Cardiac septum (tissue), 1 donor: ENCODE measurements around the gene PLD4. TPM values are rescaled to one million over a fixed set of nuclear protein-coding genes. Genes with fewer than 3 reads are reported as not detected.
"Not testable (repeated sequence)": the region's sequence is repeated elsewhere in the genome, so short reads cannot be mapped to it uniquely, and the experiment has no call there.

Experiments
- DNase-seq: peaks from one replicate; pipeline ENCODE4 v3.0.0-alpha.2; 2020; ENCODE audit warnings: low spot score
- intact Hi-C: fragments of 100-400 bp; cut with DNase I; formaldehyde crosslinking; loops from one replicate; pipeline ENCODE4 v1.14.0; 2022
- total RNA-seq: library from RNA; stranded (reverse); fragmentation: NEBNext Ultra II Directional; extraction: Animal tissue kit (Norgen Biotek cat#: 25700); gene quantifications from one replicate; pipeline ENCODE4 v1.2.1, GENCODE V29; 2021
- donor health status: DM: no; HTN: no; CAD: no.

PLD4 gene
- total RNA-seq, 1 donor from 2014 or later: 0.51 TPM

GRCh38 chr14:104948736-104949031, 24.0 kb downstream of the PLD4 start:
- intact Hi-C loops: no loop called here
- DNase-seq: no peak

GRCh38 chr14:104949406-104949955, 24.8 kb downstream of the PLD4 start:
- DNase-seq, intact Hi-C loops: not testable (repeated sequence)

- no peak for DNase-seq
- intact Hi-C loops: no loop called here
These were observed 25.3 kb downstream of the PLD4 start for GRCh38 chr14:104950021-104950420.

- DNase-seq, intact Hi-C loops: not testable (repeated sequence)
These were observed 26.0 kb downstream of the PLD4 start for GRCh38 chr14:104950701-104951100.

- intact Hi-C loops, DNase-seq: not testable (repeated sequence)
These were observed 27.4 kb downstream of the PLD4 start for GRCh38 chr14:104951863-104952657.

GRCh38 chr14:104953097-104953496, 28.4 kb downstream of the PLD4 start:
- DNase-seq: no peak
- intact Hi-C loops: no loop called here

- DNase-seq: no peak
- intact Hi-C loops: no loop called here
These were observed 29.4 kb downstream of the PLD4 start for GRCh38 chr14:104953896-104954656.

GRCh38 chr14:104954746-104955395, 30.2 kb downstream of the PLD4 start:
- no peak for DNase-seq
- intact Hi-C loops: no loop called here

GRCh38 chr14:104955396-104955770, 30.7 kb downstream of the PLD4 start:
- DNase-seq: no peak
- intact Hi-C loops: no loop called here

GRCh38 chr14:104956290-104956890, 31.7 kb downstream of the PLD4 start:
- intact Hi-C loops: no loop called here
- DNase-seq: no peak

- DNase-seq: no peak
- intact Hi-C loops: no loop called here
These were observed 32.8 kb downstream of the PLD4 start for GRCh38 chr14:104957146-104958113.

- DNase-seq: no peak
- intact Hi-C loops: no loop called here
These were observed 39.9 kb downstream of the PLD4 start for GRCh38 chr14:104964546-104964945.

- DNase-seq: no peak
- intact Hi-C loops: loop anchor here (5.0 kb wide), 1 partner anchor 33 kb away; no protein-coding TSS in a partner anchor
These were observed 41.0 kb downstream of the PLD4 start for GRCh38 chr14:104965561-104966231.

- intact Hi-C loops: loop anchor here (5.0 kb wide), 1 partner anchor 34 kb away; no protein-coding TSS in a partner anchor
- no peak for DNase-seq
These were observed 41.7 kb downstream of the PLD4 start for GRCh38 chr14:104966261-104966865.

GRCh38 chr14:104966981-104967385, 42.3 kb downstream of the PLD4 start:
- intact Hi-C loops: loop anchor here (5.0 kb wide), 1 partner anchor 35 kb away; no protein-coding TSS in a partner anchor
- DNase-seq: no peak

GRCh38 chr14:104967386-104968152, 42.9 kb downstream of the PLD4 start:
- intact Hi-C loops: loop anchor here (5.0 kb wide), 1 partner anchor 35 kb away; no protein-coding TSS in a partner anchor

GRCh38 chr14:104968153-104968527, 43.5 kb downstream of the PLD4 start:
- intact Hi-C loops: loop anchor here (5.0 kb wide), 1 partner anchor 36 kb away; no protein-coding TSS in a partner anchor
- DNase-seq: no peak

More at GRCh38 chr14:104967386-104968152, 42.9 kb downstream of the PLD4 start:
- no peak for DNase-seq
